Activated CD8-positive, alpha-beta T cell treated with anti-CD3 and anti-CD28 coated beads for 36 hours (primary cell): Measurements from ENCODE around the gene NCKIPSD. TPM values are rescaled to one million over a fixed set of nuclear protein-coding genes. Genes with fewer than 3 reads are reported as not detected.

Experiments used
- ATAC-seq: fragments of 200-7000 bp; cut with Tn5 transposase; one replicate; pipeline ENCODE4 v1.10.0; 2021; ENCODE audit warnings: mild to moderate bottlenecking, moderate library complexity
- CTCF ChIA-PET: fragments of 350-600 bp; sonication (Branson Sonifier 250); formaldehyde crosslinking; loops from one replicate; lab custom pipeline; 2021; ENCODE audit warnings: antibody characterized with exemption; lab: Charles Lee
- POLR2A ChIA-PET: fragments of 350-600 bp; sonication (Branson Sonifier 250); formaldehyde crosslinking; loops from one replicate; lab custom pipeline; 2021; ENCODE audit warnings: antibody characterized with exemption; lab: Charles Lee
- DNase-seq: peaks from one replicate; pipeline ENCODE4 v3.0.0-alpha.2; 2020
- H3K27ac Mint-ChIP-seq: one replicate; pipeline ENCODE4 v1.8.0; 2021; ENCODE audit warnings: mild to moderate bottlenecking, mixed read lengths
- H3K27me3 Mint-ChIP-seq: one replicate; pipeline ENCODE4 v1.8.0; 2021; ENCODE audit warnings: mixed read lengths
- H3K36me3 Mint-ChIP-seq: one replicate; pipeline ENCODE4 v1.8.0; 2021; ENCODE audit warnings: low read depth, mixed read lengths
- H3K4me1 Mint-ChIP-seq: one replicate; pipeline ENCODE4 v1.8.0; 2021; ENCODE audit warnings: low read depth, mixed read lengths
- H3K4me3 Mint-ChIP-seq: one replicate; pipeline ENCODE4 v1.8.0; 2021; ENCODE audit warnings: mild to moderate bottlenecking, moderate library complexity, mixed read lengths
- H3K9me3 Mint-ChIP-seq: one replicate; pipeline ENCODE4 v1.8.0; 2021; ENCODE audit warnings: mixed read lengths
- intact Hi-C: fragments of 100-400 bp; cut with micrococcal nuclease; formaldehyde crosslinking; loops from one replicate; pipeline ENCODE4 v1.10.0; 2022
- total RNA-seq, 2 experiments: library from RNA; stranded (reverse); gene quantifications; one replicate each; pipeline ENCODE4 v1.2.3, GENCODE V29; 2021
- TF ChIP-seq, protein P1 (sequence below): fragments of 200-600 bp; IDR thresholded peaks from one replicate; pipeline ENCODE4 v1.8.0; 2022; ENCODE audit warnings: antibody characterized with exemption, mild to moderate bottlenecking

The NCKIPSD gene
- total RNA-seq, 2 experiments from 2014 or later = 69.7 to 73.8 TPM

GRCh38 chr3:48672522-48672921 is 13.2 kb downstream of the NCKIPSD start:
- Mint-ChIP-seq H3K36me3 (peaks cover 20% of the 10 kb centered on the region), H3K9me3 (no peaks in the 10 kb centered on the region), H3K27me3 (no peaks in the 10 kb centered on the region), H3K4me3 (no peak overlapping the region), H3K27ac (no peak overlapping the region), H3K4me1 (no peaks in the 10 kb centered on the region)
- TF ChIP-seq, protein P1, sequence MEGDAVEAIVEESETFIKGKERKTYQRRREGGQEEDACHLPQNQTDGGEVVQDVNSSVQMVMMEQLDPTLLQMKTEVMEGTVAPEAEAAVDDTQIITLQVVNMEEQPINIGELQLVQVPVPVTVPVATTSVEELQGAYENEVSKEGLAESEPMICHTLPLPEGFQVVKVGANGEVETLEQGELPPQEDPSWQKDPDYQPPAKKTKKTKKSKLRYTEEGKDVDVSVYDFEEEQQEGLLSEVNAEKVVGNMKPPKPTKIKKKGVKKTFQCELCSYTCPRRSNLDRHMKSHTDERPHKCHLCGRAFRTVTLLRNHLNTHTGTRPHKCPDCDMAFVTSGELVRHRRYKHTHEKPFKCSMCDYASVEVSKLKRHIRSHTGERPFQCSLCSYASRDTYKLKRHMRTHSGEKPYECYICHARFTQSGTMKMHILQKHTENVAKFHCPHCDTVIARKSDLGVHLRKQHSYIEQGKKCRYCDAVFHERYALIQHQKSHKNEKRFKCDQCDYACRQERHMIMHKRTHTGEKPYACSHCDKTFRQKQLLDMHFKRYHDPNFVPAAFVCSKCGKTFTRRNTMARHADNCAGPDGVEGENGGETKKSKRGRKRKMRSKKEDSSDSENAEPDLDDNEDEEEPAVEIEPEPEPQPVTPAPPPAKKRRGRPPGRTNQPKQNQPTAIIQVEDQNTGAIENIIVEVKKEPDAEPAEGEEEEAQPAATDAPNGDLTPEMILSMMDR = no peak
- ATAC-seq (no peak), DNase-seq (no peak)
- ChIA-PET POLR2A (interaction anchor here (2.8 kb wide), 1 partner anchor 9 kb away, joined by 26 read pairs; the partner anchor contains the start of gene CELSR3), CTCF (no interaction called here)
- intact Hi-C loops = no loop called here

DNA sequence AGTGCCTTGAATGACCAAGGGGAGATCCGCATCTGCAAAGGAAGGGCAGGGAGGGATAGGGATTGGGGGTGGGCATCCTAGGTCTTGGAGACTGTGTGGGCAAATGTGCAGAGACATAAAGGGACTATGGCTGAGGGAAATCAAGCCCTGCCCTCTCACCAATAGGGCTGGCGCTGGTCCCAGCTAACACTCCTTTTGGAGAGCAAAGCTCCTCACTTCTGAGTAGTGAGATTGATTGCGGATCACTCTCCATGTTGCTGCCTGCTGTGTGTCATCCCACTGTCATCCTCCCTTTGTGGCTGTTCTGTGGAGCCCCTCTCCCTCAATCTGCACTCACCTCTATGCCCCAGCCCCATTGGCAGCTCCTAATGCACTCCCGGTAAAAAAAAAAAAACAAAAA is 20.8 kb downstream of the NCKIPSD start:
- intact Hi-C loops = no loop called here
- DNase-seq (no peak), ATAC-seq (no peak)
- H3K9me3 Mint-ChIP-seq = no peaks in the 10 kb centered on the region
- H3K4me1 Mint-ChIP-seq = peaks cover 17% of the 10 kb centered on the region
- ChIA-PET POLR2A (interaction anchor here (0.5 to 4.9 kb wide), 7 partner anchors 9 to 431 kb away, joined by 3 to 26 read pairs (median 3); partner anchors contain the start of gene TMEM89), CTCF (interaction anchor here (0.9 to 1.5 kb wide), 4 partner anchors 17 to 295 kb away, joined by 3 to 5 read pairs (median 4); no protein-coding TSS in a partner anchor)
- no peak overlapping the region for H3K4me3 Mint-ChIP-seq
- peaks cover 18% of the 10 kb centered on the region for H3K27me3 Mint-ChIP-seq
- TF ChIP-seq, protein P1 = no peak
- peaks cover 14% of the 10 kb centered on the region for H3K36me3 Mint-ChIP-seq
- H3K27ac Mint-ChIP-seq = no peak overlapping the region

GRCh38 chr3:48664313-48664644 is 21.4 kb downstream of the NCKIPSD start:
- TF ChIP-seq, protein P1 = peak; percentile 63
- ATAC-seq = no peak
- POLR2A ChIA-PET = interaction anchor here (0.6 to 4.9 kb wide), 9 partner anchors 9 to 430 kb away, joined by 3 to 26 read pairs (median 3); no protein-coding TSS in a partner anchor
- no peak overlapping the region for H3K27ac Mint-ChIP-seq
- peak overlapping the region; percentile 82 for H3K4me3 Mint-ChIP-seq
- intact Hi-C loops = no loop called here
- no peak for DNase-seq
- peaks cover 21% of the 10 kb centered on the region for H3K27me3 Mint-ChIP-seq
- CTCF ChIA-PET = interaction anchor here (0.6 to 1.8 kb wide), 10 partner anchors 9 to 326 kb away, joined by 3 to 5 read pairs (median 4); partner anchors contain the start of gene P4HTM
- no peaks in the 10 kb centered on the region for H3K9me3 Mint-ChIP-seq
- H3K36me3 Mint-ChIP-seq = peaks cover 14% of the 10 kb centered on the region
- H3K4me1 Mint-ChIP-seq = peaks cover 17% of the 10 kb centered on the region

DNA sequence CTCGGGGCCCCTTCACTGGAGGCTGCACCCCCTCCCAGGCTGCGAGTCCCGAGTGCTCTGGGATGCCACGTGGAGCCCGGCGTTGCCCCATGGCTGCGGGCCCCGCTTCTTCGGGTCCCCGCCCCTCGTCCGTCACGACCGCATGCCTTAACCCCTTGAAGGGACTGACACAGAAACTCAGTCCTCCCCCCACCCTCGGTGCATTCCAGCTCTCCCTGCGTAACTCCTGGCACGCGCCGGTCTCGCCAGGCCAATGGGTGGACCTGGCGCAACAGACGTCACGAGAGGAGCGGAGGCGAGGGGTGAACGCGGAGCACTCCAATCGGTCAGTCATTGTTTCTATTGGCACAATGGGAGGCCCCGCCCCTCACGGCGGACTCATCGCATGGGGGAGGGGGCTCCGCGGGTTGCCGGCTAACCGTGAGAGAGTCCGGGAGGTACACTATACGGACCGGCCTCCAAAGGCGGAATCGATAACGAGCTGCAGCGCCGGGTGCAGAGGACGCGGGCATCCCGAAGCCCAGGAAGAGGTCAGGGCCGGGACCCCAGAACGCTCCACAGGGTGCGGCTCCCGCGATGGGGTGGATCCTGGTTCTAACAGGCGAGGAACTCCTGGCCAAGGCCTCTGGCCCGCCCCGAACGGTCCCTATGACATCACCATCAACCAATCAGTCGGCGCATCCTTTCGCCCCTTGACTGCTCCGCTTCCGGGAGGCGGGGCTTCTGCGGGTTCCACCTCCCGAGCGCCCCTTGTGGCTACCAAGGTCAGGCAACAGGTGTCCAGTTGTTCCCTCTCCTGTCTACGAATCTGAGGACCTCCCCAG is 22.0 kb downstream of the NCKIPSD start:
- ATAC-seq = peak; percentile 87
- H3K27ac Mint-ChIP-seq = peak overlapping the region; percentile 85
- TF ChIP-seq, protein P1 = peak; percentile 88
- CTCF ChIA-PET = interaction anchor here (0.6 to 1.8 kb wide), 11 partner anchors 9 to 326 kb away, joined by 3 to 5 read pairs (median 4); partner anchors contain the start of gene P4HTM
- H3K9me3 Mint-ChIP-seq = no peaks in the 10 kb centered on the region
- peak; percentile 97 for DNase-seq
- intact Hi-C loops = no loop called here
- H3K4me3 Mint-ChIP-seq = peak overlapping the region; percentile 82
- POLR2A ChIA-PET = interaction anchor here (0.5 to 4.9 kb wide), 15 partner anchors 9 to 227 kb away, joined by 3 to 26 read pairs (median 3); partner anchors contain the start of genes ATRIP and SLC26A6
- H3K27me3 Mint-ChIP-seq = peaks cover 21% of the 10 kb centered on the region
- peaks cover 17% of the 10 kb centered on the region for H3K4me1 Mint-ChIP-seq
- H3K36me3 Mint-ChIP-seq = peaks cover 14% of the 10 kb centered on the region
